ENCODE data around the gene DIAPH2.
"Not testable (repeated sequence)": the region's sequence is repeated elsewhere in the genome, so short reads cannot be mapped to it uniquely, and the experiment has no call there.

DIAPH2 gene

DNA sequence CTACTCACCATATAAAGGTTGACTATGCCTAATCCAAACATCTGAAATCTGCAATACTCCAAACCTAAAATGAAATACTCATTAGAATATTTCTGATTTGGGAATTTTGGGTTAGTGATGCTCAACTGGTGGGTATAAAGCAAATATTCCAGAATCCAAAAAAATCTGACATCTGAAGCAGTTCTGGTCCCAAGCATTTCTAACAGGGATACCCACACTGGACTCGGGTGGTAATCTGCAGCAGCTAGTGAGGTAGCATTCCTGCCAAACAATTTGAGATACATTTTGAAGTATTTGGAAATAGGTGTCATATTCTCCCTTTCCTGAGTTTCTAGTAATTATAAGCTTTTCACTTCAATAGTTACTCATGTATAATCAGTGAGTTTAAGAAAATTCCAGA, 149.5 kb downstream of the DIAPH2 start:
- no peak for DNase-seq

DNA sequence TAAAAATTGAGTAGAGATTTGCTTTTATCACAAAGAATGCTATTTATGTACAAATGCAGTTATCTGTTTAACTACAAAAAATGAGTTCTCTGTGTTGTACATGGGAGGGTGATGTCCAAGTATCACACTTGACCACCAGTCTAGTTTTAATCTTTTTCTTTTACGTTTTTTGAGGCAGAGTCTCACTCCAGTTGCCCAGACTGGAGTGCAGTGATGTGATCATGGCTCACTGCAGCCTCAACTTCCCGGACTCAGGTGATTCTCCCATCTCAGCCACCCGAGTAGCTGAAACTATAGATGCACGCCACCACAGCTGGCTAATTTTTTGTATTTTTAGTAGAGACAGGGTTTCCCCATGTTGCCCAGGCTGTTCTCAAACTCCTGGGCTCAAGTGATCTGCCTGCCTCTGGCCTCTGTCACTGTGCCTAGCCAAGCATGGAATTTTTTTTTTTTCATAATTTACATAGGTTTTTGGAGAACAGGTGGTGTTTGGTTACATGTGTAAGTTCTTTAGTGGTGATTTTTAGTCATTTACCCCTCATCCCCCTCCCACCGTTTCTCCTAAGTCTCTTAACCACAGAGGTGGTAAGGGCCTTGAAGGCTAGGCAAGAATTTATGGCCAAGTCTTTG, 151.1 kb downstream of the DIAPH2 start:
- no peak for DNase-seq

DNA sequence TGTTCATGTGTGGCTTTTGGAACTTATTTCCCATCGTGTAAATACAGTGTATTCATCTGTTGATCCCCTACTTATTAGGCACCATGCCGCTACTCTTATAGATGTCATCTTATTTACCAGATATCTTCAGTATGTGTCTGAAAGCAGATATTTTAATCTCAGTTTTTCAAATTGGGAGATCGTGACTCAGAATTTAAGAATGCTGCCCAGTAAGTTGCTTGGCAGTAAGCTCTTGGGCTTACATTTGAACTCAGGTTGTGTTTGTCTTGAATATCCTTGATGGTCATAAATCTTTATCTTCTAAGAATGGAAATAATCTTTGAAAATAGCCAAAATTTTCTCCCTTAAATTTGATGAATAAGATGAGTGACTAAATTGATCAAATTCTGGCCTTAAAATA, 153.2 kb downstream of the DIAPH2 start:
- no peak for DNase-seq

DNA sequence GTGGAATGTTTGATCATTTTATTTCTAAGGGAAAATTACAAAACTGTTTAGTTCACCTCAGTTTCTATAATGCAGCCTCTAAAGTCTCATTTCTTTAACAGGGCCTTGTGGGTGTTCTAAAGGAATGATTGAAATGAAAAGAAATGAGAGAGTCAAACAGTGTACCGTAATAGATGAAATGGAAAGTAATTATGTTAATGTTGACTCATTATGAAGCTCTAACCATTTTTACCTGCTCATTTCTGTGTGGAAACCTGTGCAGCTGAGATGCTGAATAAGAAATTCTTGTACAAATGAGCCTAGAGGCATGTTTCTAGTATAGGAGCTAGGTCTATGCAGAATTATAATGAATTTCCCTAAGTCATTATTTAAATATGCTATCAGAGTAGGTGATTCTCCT, 153.9 kb downstream of the DIAPH2 start:
- DNase-seq = no peak

DNA sequence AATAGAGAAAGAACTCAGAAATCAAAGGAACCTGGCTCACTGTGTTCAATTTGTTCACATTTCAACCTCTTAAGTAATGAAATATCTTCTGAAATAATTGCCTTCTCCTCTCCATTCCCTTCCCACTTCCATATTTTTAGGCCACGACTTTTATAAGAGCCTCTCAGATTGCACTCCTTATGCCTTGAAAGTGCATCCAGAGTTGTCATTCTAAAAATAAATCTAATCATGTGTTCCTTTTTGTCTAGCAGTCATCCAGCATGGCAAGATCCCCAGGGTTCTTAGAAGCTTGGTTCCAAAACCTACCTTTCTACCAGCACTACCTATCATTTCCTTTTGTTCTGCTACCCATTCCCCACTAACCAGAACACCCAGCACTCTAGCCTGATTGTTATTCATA, 156.7 kb downstream of the DIAPH2 start:
- DNase-seq = no peak

DNA sequence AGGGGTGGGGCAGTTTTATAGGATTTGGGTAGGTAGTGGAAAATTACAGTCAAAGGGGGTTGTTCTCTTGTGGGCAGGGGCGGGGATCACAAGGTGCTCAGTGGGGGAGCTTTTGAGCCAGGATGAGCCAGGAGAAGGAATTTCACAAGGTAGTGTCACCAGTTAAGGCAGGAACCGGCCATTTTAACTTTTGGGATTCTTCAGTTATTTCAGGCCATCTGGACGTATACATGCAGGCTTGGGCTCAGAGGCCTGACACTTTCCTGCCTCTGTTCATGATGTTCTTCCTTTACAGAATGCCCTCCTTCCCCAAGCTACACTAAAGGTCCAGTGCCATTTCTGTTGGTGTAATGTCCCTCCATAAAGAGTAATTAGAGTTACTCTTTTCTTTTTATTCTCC, 157.2 kb downstream of the DIAPH2 start:
- DNase-seq = not testable (repeated sequence)

DNA sequence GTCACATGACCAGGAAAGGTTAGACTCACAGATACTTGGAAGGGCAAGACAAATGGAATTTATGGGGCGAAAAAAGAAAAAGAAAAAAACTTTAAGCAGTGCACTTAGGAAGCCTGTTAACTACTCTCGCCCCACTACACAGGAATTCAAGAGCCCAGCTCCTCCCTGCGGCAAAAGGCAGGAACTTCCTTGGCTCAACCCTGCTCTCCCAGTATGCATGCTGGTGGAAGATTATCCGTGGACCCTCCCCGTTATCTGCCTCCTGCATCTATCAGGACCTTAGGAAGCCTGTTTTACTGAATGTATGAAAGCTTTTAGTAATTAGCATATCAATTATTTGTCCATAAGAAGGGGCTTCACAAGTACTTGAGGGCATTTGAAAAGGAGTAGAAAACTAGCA, 158.9 kb downstream of the DIAPH2 start:
- DNase-seq = no peak

DNA sequence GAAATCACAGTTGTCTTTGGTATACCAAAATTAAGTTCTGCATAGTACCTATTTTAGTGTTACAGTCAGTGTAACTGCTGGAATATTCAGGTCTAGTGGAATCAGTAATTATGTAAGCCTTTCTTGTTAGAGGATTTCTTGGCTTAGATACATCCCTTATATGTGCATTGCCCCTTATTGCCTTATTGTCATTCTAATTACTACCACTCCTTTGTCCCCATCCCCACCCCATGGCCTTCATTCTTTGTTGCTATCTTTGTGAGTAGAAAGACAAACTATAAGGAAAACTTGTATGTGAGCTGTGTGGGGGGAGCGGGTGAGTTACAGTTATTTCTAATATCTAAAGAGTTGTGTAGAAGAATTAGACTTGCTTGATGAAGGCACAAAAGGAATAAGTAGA, 162.2 kb downstream of the DIAPH2 start:
- no peak for DNase-seq

DNA sequence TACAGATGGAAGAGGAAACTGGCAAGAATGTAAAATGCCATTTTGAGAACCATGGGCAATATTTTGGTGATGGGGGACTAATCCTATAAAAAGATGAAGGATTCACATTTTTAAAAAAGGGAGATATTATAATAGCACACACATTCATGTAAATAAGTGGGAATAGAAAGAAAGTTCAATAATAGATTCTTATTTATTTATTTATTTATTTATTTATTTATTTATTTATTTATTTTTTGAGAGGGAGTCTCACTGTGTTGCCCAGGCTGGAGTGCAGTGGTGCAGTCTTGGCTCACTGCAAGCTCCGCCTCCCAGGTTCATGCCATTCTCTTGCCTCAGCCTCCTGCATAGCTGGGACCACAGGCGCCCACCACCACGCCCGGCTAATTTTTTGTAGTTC, 174.8 kb downstream of the DIAPH2 start:
- DNase-seq = not testable (repeated sequence)

DNA sequence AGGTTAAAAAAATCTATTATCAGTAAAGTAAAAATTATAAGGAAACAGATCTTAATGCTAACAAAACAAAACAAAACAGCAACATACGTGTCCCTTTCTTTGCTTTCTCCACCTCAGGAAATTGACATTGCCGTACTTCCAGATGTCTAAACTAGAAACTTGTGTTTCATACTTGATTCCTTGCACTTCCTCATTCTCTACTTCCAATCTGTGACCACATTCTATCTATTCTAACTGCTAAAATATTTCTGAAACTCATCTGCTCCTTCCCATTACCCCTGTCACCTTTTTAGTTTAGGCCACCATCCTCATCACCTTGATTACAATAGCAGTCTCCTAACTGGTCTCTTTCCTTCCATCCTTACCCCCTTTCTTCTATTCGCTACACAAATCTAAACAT, 176.6 kb downstream of the DIAPH2 start:
- no peak for DNase-seq

DNA sequence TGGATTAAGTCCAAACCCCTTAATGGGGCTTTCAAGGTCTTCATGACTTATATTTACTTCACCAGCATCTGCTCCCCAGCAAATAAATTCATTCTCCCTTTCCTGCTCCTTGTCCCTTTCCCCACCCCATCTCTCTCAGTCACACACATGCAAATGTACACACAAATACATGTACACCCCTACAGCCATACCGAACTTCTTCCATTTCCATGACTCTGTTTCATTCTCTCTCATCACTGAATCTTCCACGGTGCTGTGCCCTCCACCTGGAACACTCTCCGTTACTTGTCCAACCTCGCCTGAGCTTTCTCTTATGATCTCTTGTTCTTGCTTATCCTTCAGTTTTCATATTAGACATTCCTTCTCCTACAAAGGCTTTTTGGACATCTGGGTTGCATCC, 177.0 kb downstream of the DIAPH2 start:
- no peak for DNase-seq

DNA sequence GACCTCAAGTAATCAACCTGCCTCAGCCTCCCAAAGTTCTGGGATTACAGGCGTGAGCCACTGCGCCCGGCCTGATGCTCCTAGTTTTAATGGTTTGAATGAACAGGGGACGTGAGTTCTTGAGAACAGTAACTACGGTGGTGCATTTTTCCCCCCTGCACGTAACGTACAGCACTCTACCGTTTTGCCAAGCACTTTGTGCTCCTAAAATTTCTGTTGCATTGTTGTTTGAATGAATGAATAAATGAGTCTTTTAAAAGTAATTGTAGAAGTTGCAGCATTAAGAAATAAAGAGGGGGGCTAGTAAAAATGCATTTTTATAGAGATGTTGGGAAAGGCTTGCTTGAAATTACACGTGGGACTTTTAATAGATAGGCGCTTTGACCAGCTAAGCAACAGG, 199.0 kb downstream of the DIAPH2 start, which contains the start of gene RPA4:
Gene RPA4 (plus strand): TSS at position 301 of the 400 bp plus-strand sequence. CDS start 403 bp downstream, outside the sequence.
- DNase-seq = no peak

DNA sequence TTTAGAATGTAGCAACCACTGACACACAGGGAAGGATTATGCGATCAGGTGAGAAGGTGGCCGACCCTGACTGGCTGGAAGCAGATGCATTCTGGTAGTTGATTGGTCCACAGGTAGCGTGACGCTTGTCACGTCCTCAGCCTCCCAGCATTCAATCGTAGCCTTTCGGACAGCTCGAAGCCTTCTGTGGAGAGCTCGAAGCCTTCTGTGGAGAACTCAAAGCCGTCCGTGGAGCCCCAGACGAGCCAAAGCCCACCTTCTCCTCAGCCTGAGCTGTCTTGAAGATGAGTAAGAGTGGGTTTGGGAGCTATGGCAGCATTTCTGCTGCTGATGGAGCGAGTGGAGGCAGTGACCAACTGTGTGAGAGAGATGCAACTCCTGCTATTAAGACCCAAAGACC, 199.4 kb downstream of the DIAPH2 start:
- no peak for DNase-seq

DNA sequence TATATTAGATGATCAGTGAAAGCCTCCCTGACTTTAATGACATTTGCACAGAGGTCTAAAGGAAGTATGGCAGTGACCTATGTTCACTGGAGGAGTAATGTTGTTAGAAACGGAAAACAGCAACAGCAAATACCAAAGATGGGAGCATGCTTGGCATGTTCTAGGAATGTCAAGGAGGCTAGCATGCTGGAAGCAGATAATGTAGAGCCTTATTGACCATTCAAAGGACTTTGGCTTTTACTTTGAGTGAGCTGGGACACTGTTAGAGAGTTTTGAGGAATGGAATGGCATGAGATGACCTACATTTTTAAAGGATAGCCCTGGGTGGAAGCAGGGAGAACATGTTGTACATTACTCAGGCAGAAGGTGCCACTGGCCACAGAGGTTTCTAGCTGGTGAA, 205.1 kb downstream of the DIAPH2 start:
- DNase-seq = no peak

DNA sequence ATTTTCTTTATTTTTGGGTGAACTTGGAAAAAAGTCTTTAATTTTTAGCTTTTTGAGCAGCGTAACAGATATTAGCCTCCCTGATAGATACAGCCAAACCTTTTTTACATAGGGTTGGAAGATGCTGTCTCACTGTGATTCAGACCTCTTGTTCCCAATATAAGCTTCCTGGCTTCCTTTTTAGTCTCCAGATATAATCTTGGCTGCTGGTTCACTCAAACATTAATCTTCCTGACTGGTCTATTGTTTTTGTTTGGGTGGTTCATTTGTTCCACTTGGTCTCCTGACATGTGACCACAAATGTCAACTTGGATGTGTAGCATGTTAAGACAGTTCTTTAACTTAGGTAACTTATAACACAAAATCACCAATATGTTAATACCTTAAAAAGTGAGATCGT, 222.1 kb downstream of the DIAPH2 start:
- DNase-seq = no peak

DNA sequence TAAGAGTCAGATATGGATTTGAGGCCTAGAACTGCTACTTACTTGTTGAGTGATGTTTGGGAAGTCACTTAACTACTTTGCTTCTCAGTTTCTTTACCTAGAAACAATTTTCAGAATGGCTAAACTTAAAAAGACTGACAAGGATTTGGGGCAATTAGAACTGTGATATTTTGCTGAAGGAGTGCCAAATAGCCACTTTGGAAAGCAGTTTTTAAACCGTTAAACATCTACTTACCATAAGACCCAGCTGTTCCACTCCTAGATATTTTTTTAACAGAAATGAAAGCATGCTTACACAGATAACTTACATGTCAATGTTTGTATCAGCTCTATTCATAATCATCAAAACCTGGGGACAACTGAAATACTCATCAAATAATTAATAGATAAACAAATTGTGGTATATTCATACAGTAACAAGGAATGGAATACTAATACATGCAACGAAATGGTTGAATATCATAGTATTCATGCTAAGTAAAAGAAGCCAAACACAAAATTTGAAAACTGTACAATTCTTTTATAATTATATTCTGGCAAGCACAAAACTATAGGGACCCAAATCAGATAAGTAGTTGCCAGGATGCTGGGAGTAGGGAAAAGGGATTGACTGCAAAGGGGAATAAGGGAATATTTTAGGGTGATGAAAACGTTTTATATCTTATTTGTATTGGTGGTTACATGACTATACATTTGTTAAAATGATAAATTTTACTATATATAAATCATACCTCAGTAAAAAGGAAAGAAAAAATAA, 223.1 kb downstream of the DIAPH2 start:
- DNase-seq = no peak

DNA sequence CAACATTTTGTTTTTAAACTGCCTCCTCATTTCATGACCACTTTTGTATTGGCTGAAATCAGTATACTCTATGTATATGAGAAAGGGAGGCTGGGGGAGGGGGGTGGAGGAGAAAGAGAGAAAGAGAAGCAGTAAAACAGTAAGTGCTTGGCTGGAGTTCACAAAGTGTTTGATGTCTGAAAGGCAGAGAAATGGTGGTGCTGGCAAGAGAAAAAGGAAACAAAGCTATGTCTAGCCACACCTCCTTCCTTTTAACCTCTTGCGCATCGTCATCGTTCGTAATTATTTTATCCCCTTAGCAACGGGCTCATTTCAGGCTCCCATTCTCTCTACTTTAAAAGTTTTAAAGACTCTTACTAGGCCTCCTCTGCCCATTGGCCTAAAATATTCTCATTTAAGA, 224.6 kb downstream of the DIAPH2 start:
- no peak for DNase-seq

DNA sequence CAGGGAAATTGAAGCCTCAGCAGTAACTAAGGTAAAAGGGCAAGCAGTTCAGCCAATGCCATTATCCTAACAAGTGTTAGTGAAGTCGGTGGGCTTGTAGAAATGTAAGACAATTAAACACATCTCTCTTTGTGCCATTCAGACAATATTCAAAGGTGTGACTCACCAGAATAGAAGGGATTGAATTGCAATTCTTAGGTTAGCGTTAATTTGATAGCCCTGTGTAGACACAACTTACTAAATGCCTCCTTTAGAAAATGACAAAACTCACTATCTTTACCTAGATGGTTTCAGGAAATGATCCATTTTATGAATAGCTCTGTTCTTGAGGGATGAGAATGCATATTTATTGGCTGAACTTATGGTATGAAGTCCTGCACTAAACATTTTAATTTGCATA, 234.2 kb downstream of the DIAPH2 start:
- DNase-seq = no peak

DNA sequence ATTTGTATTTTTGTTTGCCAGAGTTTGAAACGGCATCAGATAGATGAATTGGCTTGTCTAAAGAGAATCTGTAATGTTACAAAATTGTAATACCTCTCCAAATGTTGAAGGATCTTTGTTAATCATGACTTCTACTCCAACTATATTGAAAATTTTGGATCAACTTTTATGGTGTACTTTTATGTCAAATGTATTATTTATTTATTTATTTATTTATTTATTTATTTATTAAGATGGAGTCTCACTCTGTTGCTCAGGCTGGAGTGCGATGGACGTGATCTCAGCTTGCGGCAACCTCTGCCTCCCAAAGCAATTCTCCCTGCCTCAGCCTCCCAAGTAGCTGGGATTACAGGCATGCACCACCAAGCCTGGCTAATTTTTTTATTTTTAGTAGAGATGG, 235.0 kb downstream of the DIAPH2 start:
- no peak for DNase-seq

DNA sequence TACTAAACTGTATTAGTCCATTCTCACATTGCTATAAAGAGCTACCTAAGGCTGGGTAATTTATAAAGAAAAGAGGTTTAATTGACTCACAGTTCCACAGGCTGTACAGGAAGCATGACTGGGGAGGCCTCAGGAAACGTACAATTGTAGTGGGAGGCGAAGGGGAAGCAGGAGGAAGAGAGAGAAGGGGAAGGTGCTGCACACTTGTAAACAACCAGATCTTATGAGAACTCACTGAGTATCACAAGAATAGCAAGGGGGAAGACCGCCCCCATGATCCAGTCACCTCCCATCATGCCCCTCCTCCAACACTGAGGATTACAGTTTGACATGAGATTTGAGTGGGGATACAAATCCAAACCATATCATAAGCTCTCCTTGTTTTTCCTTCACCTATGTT, 239.9 kb downstream of the DIAPH2 start:
- no peak for DNase-seq

DNA sequence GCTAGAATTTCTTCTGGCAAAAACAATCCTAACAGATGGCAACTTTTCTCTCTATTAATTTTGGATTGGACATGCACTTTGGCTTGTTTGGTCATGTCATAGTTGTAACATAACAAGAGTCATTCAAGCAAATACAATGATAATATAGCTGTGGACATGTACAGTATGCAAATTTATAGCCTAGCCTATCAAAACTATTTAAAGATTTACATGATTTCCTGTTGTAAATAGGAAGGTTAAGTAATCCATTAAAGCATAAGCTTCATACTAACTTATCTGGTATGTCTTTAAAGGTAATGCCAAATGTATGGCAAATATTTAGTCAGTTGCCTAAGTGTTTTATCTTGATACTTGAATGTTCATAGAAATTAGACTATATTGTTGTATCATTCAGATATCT, 244.4 kb downstream of the DIAPH2 start:
- DNase-seq = no peak

DNA sequence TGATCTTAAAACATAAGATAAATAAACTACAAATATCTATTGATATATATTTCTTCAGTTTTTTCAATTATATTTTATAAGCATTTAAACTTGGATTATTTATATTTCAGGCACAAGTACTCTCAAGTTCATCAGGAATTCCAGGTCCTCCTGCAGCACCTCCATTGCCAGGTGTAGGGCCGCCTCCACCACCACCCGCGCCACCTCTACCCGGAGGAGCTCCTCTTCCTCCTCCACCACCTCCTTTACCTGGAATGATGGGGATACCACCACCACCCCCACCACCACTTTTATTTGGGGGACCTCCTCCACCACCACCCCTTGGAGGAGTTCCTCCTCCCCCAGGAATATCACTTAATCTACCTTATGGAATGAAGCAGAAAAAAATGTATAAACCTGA, 273.1 kb downstream of the DIAPH2 start:
- no peak for DNase-seq

DNA sequence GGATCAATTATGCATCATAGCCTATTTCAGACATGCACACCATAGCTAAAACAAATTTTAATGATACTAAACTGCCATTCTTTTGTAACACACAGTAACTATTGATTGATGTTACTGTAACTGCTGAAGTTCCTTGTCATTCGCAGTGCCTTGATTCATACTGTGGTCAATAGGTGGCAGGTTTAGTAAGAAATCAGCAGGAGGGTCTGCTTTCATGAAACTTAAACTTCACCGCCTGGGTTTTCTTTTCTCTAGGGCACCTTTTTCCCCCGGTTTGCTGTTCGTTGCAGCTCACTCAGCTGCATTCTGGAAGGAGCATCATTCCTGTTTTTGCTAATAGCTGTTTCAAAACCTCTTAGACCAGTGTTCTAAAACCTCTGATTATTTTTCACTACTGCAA, 287.2 kb downstream of the DIAPH2 start:
- no peak for DNase-seq

DNA sequence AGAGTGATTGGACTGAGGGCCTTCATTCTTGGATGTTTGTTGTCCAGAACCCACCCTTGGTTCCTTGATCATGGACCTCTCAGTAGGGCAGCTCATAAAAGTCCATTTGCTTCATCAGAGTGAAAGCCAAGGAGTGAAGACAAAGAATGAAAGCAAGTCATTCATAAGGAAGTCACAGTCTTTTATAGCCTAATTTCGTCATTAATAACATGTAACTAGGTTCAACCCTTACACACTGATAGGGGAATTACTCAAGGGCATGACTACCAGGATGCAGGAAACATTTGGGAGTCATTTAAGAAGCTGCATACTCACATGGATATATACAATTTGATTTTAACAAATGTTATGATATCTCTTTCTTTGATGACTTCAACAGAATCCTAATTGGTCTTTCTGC, 294.3 kb downstream of the DIAPH2 start:
- DNase-seq = no peak

DNA sequence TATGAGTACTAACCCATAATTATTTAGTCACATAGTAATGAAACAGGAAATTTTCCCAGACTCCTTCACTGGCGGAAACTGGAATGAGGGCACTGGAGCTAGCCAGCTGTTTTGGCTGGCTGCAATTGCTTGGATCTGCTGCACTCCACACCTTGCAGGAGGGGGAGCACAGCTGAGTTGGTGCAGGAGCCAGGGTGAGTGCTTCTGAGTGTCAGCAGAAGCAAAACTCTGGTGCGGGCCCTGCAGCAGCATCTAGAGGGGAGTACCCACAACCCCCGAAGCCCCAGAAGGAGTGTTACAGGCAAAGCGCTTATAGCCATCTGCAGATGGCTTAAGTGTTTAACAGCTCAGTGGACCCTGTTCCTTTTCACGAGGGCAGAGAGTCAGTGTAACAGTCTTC, 295.1 kb downstream of the DIAPH2 start:
- DNase-seq = no peak
